H4 (cell line): ENCODE measurements around the gene STPG4. TPM values are rescaled to one million over a fixed set of nuclear protein-coding genes. Genes with fewer than 3 reads are reported as not detected.
"Not testable (repeated sequence)": the region's sequence is repeated elsewhere in the genome, so short reads cannot be mapped to it uniquely, and the experiment has no call there.

Experiments
- DNase-seq: peaks from one replicate; pipeline ENCODE4 v3.0.0-alpha.2; 2015; ENCODE audit warnings: low spot score
- total RNA-seq: library from RNA; depleted of rRNA; stranded (reverse); fragments of >200 nt; shearing (Covaris generic); gene quantifications from 2 replicates; pipeline ENCODE4 v1.2.3, GENCODE V29; 2014

STPG4 gene
- total RNA-seq, 1 experiment from 2014 or later, result not detected

DNA sequence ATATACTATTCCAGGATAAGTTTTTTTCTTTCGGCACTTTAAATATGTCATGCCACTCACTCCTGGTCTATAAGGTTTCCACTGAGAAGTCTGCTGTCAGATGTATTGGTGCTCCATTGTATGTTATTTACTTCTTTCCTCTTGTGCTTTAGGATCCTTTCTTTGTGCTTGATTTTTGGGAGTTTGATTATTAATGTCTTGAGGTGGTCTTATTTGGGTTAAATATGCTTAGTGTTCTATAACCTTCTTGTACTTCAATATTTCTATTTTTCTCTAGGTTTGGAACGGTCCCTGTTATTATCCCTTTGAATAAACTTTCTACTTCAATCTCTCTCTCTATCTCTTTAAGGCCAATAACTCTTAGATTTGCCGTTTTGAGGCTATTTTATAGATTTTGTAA, 28.3 kb downstream of the STPG4 start:
- no peak for DNase-seq

DNA sequence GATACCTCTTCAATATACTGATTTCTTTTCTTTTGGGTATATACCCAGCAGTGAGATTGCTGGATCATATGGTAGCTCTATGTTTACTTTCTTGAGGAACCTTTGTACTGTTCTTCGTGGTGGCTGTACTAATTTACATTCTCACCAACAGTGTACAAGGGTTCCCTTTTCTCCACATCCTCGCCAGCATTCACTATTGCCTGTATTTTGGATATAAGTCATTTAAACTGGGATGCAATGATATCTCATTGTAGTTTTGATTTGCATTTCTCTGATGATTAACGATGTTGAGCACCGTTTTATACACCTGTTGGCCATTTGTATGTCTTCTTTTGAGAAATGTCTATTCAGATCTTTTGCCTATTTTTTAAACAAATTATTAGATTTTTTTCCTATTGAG, 30.4 kb downstream of the STPG4 start:
- DNase-seq, result not testable (repeated sequence)

DNA sequence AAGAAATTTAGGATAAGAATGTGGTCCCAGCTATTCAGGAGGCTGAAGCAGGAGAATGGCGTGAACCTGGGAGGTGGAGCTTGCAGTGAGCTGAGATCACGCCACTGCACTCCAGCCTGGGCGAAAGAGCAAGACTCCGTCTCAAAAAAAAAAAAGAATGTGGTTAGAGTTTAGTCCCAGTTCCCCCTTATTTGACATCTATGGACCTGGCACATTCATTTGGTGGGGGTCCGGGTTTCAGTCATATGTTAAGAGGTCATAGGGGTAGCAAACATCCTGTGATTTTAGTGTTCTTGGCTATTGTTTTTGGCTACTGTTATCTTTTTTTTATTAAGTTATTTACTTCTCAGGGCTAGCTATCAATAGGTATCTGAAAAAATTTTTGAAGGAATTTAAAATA, 34.7 kb downstream of the STPG4 start:
- DNase-seq, result not testable (repeated sequence)

DNA sequence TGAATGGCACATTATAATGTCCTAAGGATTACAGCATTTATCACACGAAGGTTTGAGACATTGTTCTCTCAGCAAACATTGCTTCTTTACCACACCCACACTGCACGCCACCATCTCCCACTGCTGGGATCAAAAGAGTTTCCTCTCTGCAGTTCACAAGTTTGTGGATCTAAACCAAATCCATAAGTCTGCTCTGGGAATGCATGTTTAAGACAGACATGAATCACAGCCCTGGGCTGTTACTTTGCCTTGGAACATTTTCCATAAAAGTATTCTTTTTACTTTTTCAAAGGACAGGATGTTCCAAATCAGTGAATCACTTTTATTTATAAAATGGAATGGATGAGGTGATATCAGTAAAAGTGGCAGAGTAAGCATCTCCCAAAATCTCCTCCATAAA, 36.1 kb downstream of the STPG4 start:
- DNase-seq, result no peak

DNA sequence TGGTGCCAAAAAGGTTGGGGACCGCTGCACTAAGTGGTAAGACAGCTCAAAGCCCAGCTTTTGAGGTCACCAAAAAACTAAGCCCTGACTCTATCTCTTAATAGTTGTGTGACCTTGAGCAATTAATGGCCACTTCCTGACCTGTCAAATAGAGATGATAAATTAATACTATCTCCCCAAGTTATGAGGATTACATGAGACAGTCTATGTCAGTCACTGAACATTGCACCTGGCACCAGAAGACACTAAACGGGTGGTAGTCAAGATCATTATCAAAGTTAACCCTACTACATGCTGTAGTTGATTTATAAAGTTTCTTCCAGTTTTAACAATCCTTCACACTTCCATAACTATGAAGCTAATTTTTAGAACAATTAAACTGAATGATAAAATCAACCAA, 36.5 kb downstream of the STPG4 start:
- DNase-seq, result no peak

DNA sequence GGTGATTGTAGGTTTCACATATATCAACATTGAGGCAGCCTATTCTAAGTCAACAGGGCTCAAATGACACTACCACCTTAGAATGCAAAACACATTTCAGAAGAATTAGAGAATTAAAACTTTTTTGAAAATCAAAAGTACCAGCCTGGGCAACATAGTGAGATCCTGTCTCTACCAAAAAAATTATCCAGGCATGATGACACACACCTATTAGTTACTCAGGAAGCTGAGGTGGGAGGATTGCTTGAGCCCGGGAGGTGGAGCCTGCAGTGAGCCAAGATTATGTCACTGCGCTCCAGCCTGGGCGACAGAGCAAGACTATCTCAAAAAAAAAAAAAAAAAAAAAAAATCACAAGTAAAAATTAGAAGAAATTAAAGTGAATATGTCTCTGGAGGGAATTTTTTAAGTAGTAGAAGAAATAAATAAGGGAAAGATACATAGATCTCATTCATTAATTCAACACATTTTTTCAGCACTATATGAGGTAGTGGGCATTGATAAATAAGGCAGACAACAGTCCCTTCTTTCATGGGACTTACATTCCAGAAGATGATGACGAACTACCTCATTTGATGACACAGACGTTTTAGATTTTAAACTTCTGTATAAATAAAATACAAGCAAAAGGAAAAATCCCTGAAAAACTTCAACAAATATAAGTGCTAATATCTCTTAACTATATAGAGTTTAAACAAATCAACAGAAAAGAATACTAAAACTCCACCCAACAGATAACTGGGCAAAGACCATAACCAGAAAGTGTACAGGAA, 42.3 kb downstream of the STPG4 start:
- DNase-seq, result no peak

DNA sequence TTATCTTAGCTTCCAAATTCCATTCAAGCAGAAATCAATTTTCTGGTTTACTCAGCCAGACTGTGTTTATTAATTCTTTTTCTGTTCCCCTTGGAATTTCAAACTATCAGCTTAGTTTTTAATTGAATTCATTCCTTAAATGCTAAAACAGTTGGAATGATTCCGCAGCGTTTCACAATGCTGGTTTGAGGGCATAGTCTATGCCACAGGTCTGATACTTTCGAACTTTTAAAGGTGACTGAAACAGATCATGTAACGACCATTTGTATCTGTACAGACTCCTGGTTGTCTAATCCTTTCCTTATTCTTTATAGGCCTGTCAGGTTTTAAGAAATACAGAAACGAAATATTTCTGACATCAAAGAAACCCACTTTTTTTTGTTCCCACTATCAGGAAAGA, 45.4 kb downstream of the STPG4 start:
- DNase-seq, result no peak

DNA sequence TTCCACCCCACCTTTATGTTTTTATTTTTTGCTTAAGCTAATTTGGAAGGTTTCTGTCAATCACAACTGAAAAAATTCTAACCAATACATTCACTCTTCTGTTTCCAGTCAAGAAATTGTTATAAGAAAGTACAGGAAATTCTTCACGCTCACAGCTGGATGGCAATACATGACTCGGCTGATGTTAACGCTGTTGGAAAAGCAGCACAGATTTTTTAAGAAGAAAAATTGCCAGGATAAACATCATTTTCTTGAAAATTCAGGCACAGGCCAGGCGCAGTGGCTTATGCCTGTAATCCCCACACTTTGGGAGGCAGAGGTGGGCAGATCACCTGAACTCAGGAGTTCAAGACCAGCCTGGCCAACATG, 46.1 kb downstream of the STPG4 start:
- no peak for DNase-seq

DNA sequence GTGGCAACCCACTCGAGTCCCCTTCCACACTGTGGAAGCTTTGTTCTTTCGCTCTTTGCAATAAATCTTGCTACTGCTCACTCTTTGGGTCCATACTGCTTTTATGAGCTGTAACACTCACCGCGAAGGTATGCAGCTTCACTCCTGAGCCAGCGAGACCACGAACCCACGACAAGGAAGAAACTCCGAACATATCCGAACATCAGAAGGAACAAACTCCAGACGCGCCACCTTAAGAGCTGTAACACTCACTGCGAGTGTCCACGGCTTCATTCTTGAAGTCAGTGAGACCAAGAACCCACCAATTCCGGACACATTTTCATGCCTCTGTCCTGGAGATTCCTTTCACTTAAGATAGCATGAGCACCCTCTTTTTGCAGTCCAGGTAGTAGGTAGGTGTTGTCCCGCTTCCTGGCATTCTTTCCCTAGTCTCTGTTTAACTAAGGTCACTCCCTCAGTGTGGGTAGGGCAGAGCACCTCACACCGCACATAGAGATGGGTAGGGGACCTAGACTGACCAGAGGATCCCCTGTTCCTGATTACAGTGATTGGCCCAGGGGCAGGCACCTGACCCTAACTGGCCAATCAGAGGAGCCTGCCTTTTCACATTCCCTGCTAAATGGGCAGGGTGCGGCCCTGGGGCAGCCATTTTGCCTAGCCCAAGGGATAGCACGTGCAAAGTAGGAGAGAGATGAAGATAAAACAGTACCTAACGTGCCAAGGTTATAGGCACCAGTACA, 46.7 kb downstream of the STPG4 start:
- not testable (repeated sequence) for DNase-seq

DNA sequence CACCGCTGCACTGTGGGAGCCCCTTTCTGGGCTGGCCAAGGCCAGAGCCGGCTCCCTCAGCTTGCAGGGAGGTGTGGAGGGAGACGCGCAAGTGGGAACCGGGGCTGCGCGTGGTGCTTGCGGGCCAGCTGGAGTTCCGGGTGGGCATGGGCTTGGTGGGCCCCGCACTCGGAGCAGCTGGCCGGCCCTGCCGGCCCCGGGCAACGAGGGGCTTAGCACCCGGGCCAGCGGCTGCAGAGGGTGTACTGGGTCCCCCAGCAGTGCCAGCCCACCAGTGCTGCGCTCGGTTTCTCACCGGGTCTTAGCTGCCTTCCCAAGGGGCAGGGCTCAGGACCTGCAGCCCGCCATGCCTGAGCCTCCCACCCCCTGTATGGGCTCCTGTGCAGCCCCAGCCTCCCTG, 47.9 kb downstream of the STPG4 start:
- not testable (repeated sequence) for DNase-seq

DNA sequence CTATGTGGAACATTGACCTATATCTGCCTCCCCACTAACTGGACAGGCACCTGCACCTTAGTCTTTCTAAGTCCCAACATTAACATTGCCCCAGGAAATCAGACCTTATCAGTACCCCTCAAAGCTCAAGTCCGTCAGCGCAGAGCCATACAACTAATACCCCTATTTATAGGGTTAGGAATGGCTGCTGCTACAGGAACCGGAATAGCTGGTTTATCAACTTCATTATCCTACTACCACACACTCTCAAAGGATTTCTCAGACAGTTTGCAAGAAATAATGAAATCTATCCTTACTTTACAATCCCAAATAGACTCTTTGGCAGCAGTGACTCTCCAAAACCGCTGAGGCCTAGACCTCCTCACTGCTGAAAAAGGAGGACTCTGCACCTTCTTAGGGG, 48.9 kb downstream of the STPG4 start:
- DNase-seq, result not testable (repeated sequence)

DNA sequence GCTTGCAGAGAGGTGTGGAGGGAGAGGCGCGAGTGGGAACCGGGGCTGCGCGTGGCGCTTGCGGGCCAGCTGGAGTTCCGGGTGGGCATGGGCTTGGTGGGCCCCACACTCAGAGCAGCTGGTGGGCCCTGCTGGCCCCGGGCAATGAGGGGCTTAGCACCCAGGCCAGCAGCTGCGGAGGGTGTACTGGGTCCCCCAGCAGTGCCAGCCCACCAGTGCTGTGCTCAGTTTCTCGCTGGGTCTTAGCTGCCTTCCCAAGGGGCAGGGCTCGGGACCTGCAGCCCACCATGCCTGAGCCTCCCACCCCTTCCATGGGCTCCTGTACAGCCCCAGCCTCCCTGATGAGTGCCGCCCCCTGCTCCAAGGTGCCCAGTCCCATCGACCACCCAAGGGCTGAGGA, 55.4 kb downstream of the STPG4 start:
- not testable (repeated sequence) for DNase-seq

DNA sequence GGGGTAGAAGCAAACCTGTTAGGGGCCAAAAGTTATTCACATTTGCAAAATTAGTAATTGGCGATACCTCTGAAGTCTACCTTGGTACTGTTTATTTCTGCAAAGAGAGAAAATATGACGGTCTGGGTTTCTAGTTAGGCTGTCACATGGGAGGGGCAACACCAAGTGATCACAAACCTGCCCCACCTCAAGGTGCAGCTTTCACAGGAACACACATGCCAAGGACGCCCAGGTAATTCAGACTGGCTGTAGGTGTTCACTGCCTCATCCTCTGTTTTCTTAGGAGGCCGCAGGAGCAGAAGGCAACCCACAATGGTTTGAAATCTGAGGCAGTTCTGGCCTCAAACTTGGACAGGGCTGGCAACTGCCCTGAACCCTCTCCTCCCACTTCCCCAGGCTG, 56.2 kb downstream of the STPG4 start:
- DNase-seq, result no peak

DNA sequence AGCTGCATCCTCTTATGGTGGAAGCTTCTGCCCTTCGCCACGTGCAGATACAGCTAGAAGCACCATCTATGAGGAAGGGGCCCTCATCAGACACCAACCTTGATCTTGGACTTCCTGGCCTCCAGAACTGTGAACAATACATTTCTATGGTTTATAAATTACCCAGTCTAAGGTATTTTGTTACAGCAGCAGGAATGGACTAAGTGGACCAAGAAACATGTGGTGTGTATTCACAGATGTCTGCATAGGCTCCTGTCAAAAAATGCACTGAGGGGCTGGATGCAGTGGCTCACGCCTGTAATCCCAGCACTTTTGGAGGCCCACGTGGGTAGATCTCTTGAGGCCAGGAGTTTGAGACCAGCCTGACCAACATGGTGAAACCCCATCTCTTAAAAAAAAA, 57.5 kb downstream of the STPG4 start:
- no peak for DNase-seq

DNA sequence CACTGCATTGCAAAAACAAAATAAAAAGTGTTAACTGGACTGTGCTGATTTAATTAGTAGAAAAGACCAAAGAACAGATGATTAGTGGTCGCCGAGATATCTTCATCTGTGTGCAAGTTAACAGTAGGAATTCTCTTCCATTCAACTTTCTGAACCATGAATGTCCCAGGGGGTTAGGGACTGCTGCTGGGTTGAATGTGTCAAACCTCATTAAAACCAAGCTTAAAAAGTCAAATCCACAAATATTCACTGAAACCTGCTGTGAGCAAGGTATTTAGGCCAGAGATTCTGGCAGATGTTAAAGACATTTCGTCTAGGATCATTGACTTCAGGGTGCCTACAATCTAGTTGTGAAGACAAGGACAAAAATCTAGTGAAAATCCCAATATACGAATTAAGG, 58.7 kb downstream of the STPG4 start:
- no peak for DNase-seq

DNA sequence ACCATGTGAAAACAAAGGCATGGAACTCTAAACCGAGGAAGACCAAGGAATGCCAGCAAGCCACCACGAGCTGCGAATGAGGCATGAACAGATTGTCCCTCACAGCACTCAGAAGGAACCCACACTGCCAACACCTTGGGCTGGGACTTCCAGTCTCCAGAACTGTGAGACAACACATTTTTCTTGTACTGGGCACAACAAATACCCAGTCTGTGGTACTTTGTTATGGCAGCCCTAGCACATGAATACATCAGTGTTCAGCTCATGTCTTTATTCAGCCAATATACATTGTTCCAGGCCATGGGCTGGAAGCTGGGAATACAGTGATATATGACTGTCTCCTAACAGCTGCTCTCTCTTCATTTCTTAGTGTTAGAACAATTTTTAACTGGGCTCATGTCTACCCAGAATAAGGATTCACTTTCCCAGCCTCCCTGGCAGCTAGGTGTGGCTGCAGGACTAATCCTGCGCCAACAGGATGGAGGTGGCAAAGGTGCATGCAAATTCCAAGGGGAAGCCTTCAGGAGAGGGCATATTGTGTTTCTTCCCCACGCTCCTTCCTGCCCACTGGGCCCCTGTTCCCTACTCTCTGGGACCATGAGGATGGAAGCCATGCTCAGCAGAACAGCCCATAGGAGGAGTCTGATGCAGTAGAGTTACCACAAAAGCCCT, 59.6 kb downstream of the STPG4 start:
- DNase-seq, result no peak

DNA sequence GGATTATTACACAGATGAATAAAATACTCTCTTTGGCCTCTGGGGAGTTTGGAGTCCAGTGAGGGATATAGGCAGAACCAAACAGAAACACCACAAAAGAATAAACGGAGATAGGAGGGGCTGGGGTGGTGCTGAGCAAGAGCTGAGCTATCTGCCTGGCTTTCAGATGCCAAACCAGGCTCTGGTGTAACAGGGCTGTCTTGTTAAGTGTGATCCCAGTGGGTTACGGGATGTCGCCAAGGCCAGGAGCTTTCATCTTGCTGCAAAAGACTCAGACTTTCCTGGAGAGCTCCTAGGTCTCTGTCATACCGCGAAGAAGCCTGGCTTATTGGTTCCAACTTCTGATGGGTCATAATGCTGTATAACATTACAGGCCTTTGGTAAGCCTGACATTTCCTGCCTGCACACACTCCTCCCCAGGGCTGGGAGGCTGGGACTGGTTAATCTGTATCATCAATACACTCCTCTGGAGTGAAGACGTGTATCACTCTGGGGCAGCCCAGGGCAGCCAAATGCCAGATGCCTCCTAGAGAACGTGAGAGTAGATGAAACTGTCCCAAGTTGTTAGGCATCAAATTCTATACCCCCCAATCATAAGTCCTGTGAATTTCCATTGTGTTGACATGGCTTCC, 60.5 kb downstream of the STPG4 start:
- no peak for DNase-seq

DNA sequence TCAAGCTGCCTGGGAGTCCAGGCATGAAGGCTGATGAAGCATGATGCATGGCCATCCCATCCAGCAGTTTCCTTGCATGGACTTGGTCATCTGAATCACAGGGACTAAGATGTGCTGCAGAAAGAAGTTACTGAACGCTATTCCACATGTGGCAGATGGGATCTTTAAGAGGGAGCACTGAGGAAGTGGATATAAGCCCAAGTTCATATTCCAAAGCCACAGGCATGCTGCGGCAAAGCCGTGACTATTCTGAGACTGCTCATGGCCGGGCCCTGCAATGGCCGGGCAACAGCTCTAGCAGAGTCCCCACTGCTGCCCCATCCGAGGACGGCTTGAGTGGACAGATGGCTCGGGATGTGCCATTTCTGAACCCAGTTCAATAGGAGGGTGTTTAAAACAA, 61.5 kb downstream of the STPG4 start:
- DNase-seq, result no peak

DNA sequence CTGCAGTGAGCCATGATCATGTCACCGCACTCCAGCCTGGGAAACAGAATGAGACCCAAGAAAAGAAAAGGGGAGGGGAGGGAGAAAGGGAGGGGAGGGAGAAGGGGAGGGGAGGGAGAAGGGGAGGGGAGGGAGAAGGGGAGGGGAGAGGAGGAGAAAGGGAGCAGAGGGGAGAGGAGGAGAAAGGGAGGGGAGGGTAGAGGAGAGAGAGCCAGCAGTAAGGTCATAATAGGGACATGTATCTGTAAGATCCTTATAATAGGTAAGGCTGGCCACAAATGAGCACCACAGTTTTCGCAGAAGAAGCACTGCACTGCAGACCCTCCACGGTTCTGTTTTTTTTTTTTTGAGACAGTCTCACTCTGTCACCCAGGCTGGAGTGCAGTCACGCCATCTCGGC, 62.6 kb downstream of the STPG4 start:
- no peak for DNase-seq

DNA sequence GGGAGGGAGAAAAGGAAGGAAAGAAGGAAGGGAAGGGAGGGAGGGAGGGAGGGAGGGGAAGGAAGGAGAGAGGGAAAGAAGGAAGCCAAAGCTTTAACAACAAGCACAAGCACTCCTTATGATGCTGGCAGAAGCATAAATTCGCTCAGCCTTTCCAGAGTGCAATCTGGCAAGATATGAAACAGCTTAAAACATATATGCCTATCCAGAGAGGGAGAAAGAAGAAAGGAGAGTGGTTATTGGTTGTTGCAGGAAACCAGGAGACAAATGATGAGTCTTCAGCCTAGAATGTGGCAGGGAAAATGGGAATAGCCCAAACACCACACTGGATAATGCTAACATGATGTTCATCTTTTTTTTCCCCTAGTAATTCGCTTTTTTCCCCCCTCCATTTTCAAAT, 64.0 kb downstream of the STPG4 start:
- no peak for DNase-seq

DNA sequence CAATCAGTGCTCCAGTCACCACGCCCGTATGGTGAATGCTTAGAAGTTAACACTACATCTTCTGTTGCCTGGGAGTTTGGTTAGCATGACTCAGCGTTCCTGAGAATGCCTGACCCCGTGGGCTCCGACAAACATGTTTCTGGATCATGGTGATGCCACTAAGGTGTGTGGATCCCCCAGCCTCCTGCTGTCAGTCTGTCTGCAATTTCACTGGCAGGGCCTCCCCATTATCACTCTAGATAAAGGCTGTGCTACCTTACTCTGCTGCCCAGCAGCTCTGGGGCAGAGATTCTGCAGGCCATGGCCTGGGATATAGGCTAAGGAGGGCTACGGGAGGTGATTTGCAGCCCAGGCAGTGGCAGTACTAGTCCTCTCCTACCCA, 66.0 kb downstream of the STPG4 start:
- DNase-seq, result peak; percentile 57

DNA sequence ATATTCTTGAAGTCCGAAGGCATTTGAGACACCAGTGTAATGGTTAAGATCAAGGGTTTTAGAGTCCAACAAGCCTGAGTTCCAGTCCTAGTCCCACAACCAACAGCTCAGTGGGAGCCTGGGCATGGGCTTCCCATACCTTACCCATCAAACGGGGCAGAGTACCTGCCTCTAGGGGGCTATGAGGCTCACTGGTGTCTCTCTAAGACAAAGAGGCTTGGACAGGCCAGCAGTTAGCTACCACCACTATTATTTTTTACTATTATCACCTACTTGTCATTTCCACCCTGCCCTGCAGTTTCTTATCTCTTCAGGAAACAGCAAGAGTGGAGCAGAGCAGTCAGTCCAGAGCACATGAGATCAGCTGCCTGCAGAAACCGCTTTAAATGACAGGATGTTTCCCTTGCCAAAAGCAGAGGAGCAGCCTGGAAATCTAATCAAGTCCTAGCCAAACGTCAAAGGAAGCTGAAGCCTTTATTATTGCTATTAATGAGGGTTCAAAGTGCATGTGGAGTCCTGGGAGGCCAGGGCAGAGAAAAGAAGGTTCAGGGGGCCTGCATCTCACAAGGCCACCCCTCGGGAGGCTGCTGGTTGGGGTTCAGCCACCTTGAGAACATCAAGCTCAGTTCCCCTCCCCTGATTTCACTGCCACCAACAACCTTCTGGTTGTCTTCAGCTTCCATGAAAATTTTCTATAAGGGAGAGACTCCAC, 66.6 kb downstream of the STPG4 start:
- DNase-seq, result no peak
